ENCODE results near the gene RFC5. TPM values are rescaled to one million over a fixed set of nuclear protein-coding genes. Genes with fewer than 3 reads are reported as not detected.

RFC5 gene
- total and polyA plus RNA-seq, 2 of the 8 experiments (the other 6 are each of a cell fraction or from before 2014, with no cell fraction given) = 34.4 to 40.6 TPM

GRCh38 chr12:118061873-118062843, 45.7 kb downstream of the RFC5 start (continued):
- TF ChIP-seq E2F6 (IDR thresholded peaks at IDR 0.05) (0 out of 2 replicates have a peak, but pooled peaks have one; percentile 46), RNF2 (IDR thresholded peaks at IDR 0.05; ENCODE audit: borderline replicate concordance, low read depth, low read length, missing control alignments, poor library complexity, severe bottlenecking) (no peak)
